GM12891 (cell line): Measurements from ENCODE around the gene MISP3.

Experiments used
- PAX5 ChIP-seq: IDR thresholded peaks from 2 replicates; pipeline ENCODE4 v1.6.1; 2011; ENCODE audit warnings: low read length, moderate library complexity, mild to moderate bottlenecking; ENCODE audit not compliant: insufficient read depth, severe bottlenecking
- POLR2A ChIP-seq: IDR thresholded peaks from 2 replicates; pipeline ENCODE4 v1.6.1; 2011; ENCODE audit warnings: low read depth, low read length, control low read depth
- POLR2AphosphoS5 ChIP-seq: IDR thresholded peaks from 2 replicates; pipeline ENCODE4 v1.6.1; 2011; ENCODE audit warnings: low read depth, low read length, control low read depth
- POU2F2 ChIP-seq: IDR thresholded peaks from 2 replicates; pipeline ENCODE4 v1.6.1; 2011; ENCODE audit warnings: low read depth, mild to moderate bottlenecking, control low read depth, low read length, moderate library complexity
- SPI1 ChIP-seq: IDR thresholded peaks from 2 replicates; pipeline ENCODE4 v1.6.1; 2011; ENCODE audit warnings: low read depth, low read length, control low read depth
- TAF1 ChIP-seq: IDR thresholded peaks from 2 replicates; pipeline ENCODE4 v1.6.1; 2011; ENCODE audit warnings: low read depth, low read length, control low read depth

GRCh38 chr19:14056069-14056666 lies 16.4 kb upstream of the MISP3 start:
- no peak for TF ChIP-seq POLR2A
- TF ChIP-seq POLR2AphosphoS5, result no peak
- no peak for TF ChIP-seq TAF1
- TF ChIP-seq PAX5, result no peak
- no peak for TF ChIP-seq POU2F2
- no peak for TF ChIP-seq SPI1
